PC-3 (cell line): Measurements from ENCODE around the gene SAPCD1. TPM values are rescaled to one million over a fixed set of nuclear protein-coding genes. Genes with fewer than 3 reads are reported as not detected.

Source experiments
- ATAC-seq: fragments of 200-7000 bp; cut with Tn5 transposase; 2 replicates; pipeline ENCODE4 v1.9.1; 2020; ENCODE audit warnings: mild to moderate bottlenecking, moderate library complexity
- BruUV-seq: library from RNA; stranded (reverse); fragments of 400-500 nt; replicated peaks from 2 replicates; lab custom pipeline; 2021; lab: Mats Ljungman, UMichigan
- CTCF ChIA-PET: fragments of 300-600 bp; sonication (Branson Sonifier 250); formaldehyde crosslinking; loops from one replicate; lab custom pipeline; 2022; ENCODE audit warnings: antibody characterized with exemption; lab: Charles Lee
- POLR2A ChIA-PET: fragments of 300-600 bp; sonication (Branson Sonifier 250); formaldehyde crosslinking; loops from one replicate; lab custom pipeline; 2022; ENCODE audit warnings: antibody characterized with exemption; ENCODE audit not compliant: unreplicated experiment; lab: Charles Lee
- DNase-seq: peaks from one replicate; pipeline ENCODE4 v3.0.0-alpha.2; 2015
- H2AFZ ChIP-seq: fragments of 300-600 bp; sonication (generic); 2 replicates; pipeline ENCODE4 v1.6.0; 2016; ENCODE audit warnings: antibody characterized with exemption, low read length
- H3F3A ChIP-seq: fragments of 300-600 bp; sonication (generic); one replicate; pipeline ENCODE4 v1.6.0; 2017; ENCODE audit warnings: antibody characterized with exemption, low read length, control low read depth, mild to moderate bottlenecking; ENCODE audit not compliant: unreplicated experiment
- H3K27ac ChIP-seq: fragments of 300-600 bp; sonication (generic); 2 replicates; pipeline ENCODE4 v1.5.1; 2016; ENCODE audit warnings: mild to moderate bottlenecking, low read length
- H3K27me3 ChIP-seq: fragments of 300-600 bp; sonication (generic); 2 replicates; pipeline ENCODE4 v1.6.1; 2016; ENCODE audit warnings: low read length, mixed read lengths
- H3K36me3 ChIP-seq: fragments of 300-600 bp; sonication (generic); 2 replicates; pipeline ENCODE4 v1.6.1; 2016; ENCODE audit warnings: low read depth, mixed run types, low read length, mixed read lengths
- H3K4me1 ChIP-seq: fragments of 300-600 bp; sonication (generic); 2 replicates; pipeline ENCODE4 v1.5.1; 2016; ENCODE audit warnings: low read length; ENCODE audit not compliant: insufficient read depth
- H3K4me2 ChIP-seq: fragments of 300-600 bp; sonication (generic); 2 replicates; pipeline ENCODE4 v1.6.0; 2016; ENCODE audit warnings: low read length
- H3K4me3 ChIP-seq: fragments of 300-600 bp; sonication (generic); 2 replicates; pipeline ENCODE4 v1.5.1; 2016; ENCODE audit warnings: mild to moderate bottlenecking, low read length, mixed read lengths
- H3K79me2 ChIP-seq: fragments of 300-600 bp; sonication (generic); 2 replicates; pipeline ENCODE4 v1.6.1; 2017; ENCODE audit warnings: low read length, mixed read lengths
- H3K9ac ChIP-seq: fragments of 300-600 bp; sonication (generic); 2 replicates; pipeline ENCODE4 v1.6.0; 2016; ENCODE audit warnings: mild to moderate bottlenecking, low read length
- H3K9me2 ChIP-seq: fragments of 300-600 bp; sonication (generic); replicated peaks from 2 replicates; pipeline ENCODE4 v1.6.1; 2016; ENCODE audit warnings: mixed run types, low read length, mixed read lengths
- H3K9me3 ChIP-seq: fragments of 300-600 bp; sonication (generic); 2 replicates; pipeline ENCODE4 v1.6.1; 2016; ENCODE audit warnings: low read length, mixed read lengths
- H4K20me1 ChIP-seq: fragments of 300-600 bp; sonication (generic); 2 replicates; pipeline ENCODE4 v1.6.1; 2016; ENCODE audit warnings: low read length, mixed read lengths
- EZH2 ChIP-seq: fragments of 300-600 bp; sonication (generic); IDR thresholded peaks from one replicate; pipeline ENCODE4 v1.6.1; 2017; ENCODE audit warnings: antibody characterized with exemption, mild to moderate bottlenecking, low read length; ENCODE audit not compliant: unreplicated experiment
- EZH2phosphoT487 ChIP-seq: fragments of 300-600 bp; sonication (generic); IDR thresholded peaks from 2 replicates; pipeline ENCODE4 v1.6.1; 2018; ENCODE audit warnings: mild to moderate bottlenecking, antibody characterized with exemption, low read length, borderline replicate concordance
- intact Hi-C: fragments of 100-400 bp; cut with micrococcal nuclease; formaldehyde crosslinking; loops from 2 replicates; pipeline ENCODE4 v1.9.0; 2023
- total RNA-seq: library from RNA; depleted of rRNA; stranded (reverse); fragments of >200 nt; gene quantifications from 2 replicates; pipeline ENCODE4 v1.2.3, GENCODE V29; 2014
- TF ChIP-seq, protein P1 (sequence below): fragments of 300-600 bp; sonication (generic); conservative IDR thresholded peaks from 2 replicates; pipeline ENCODE4 v1.5.1; 2017; ENCODE audit warnings: antibody characterized with exemption, low read depth, mild to moderate bottlenecking, low read length

SAPCD1 gene
- total RNA-seq, 1 experiment from 2014 or later, result 4.2 TPM

- Histone ChIP-seq H3K9ac (no peak overlapping the region), H3F3A (no peaks in the 10 kb centered on the region), H3K4me3 (no peak overlapping the region), H3K4me2 (no peak overlapping the region), H3K36me3 (peaks cover 2% of the 10 kb centered on the region; the same call in 1 of the 2 replicates), H4K20me1 (no peaks in the 10 kb centered on the region), H3K27ac (no peak overlapping the region), H3K9me3 (no peaks in the 10 kb centered on the region), H3K27me3 (no peaks in the 10 kb centered on the region), H3K79me2 (no peaks in the 10 kb centered on the region), H2AFZ (no peak overlapping the region), H3K4me1 (0 out of 2 replicates have a peak, but pooled peaks cover under 1% of the 10 kb centered on the region), H3K9me2 (no peaks in the 10 kb centered on the region)
- ChIA-PET CTCF (interaction anchor here (1.4 kb wide), 1 partner anchor 16 kb away, joined by 6 read pairs; no protein-coding TSS in a partner anchor), POLR2A (no interaction called here)
- ATAC-seq (no peak), DNase-seq (no peak)
- no TSS peak for BruUV-seq
- intact Hi-C loops, result loop anchor here (1.0 to 10.0 kb wide), 3 partner anchors 39 to 88 kb away; partner anchors contain the start of genes DDAH2 and LY6G6D
- TF ChIP-seq EZH2phosphoT487 (no peak), EZH2 (no peak)
- TF ChIP-seq, protein P1, sequence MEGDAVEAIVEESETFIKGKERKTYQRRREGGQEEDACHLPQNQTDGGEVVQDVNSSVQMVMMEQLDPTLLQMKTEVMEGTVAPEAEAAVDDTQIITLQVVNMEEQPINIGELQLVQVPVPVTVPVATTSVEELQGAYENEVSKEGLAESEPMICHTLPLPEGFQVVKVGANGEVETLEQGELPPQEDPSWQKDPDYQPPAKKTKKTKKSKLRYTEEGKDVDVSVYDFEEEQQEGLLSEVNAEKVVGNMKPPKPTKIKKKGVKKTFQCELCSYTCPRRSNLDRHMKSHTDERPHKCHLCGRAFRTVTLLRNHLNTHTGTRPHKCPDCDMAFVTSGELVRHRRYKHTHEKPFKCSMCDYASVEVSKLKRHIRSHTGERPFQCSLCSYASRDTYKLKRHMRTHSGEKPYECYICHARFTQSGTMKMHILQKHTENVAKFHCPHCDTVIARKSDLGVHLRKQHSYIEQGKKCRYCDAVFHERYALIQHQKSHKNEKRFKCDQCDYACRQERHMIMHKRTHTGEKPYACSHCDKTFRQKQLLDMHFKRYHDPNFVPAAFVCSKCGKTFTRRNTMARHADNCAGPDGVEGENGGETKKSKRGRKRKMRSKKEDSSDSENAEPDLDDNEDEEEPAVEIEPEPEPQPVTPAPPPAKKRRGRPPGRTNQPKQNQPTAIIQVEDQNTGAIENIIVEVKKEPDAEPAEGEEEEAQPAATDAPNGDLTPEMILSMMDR, result no peak
These were observed 6.2 kb downstream of the SAPCD1 start for GRCh38 chr6:31768363-31769257.

- no peaks in the 10 kb centered on the region for H4K20me1 ChIP-seq
- H3F3A ChIP-seq, result no peaks in the 10 kb centered on the region
- peak; percentile 85 for DNase-seq
- peaks cover 2% of the 10 kb centered on the region; the same call in 1 of the 2 replicates for H3K36me3 ChIP-seq
- H2AFZ ChIP-seq, result no peak overlapping the region
- BruUV-seq, result no TSS peak
- no peaks in the 10 kb centered on the region for H3K9me3 ChIP-seq
- H3K9ac ChIP-seq, result no peak overlapping the region
- H3K27ac ChIP-seq, result no peak overlapping the region
- no peaks in the 10 kb centered on the region for H3K4me1 ChIP-seq
- ChIA-PET CTCF (interaction anchor here (0.6 to 1.4 kb wide), 9 partner anchors 17 to 174 kb away, joined by 3 to 7 read pairs (median 3); partner anchors contain the start of genes DDAH2, LY6G5C and MSH5), POLR2A (interaction anchor here (0.7 kb wide), 1 partner anchor 189 kb away, joined by 3 read pairs; no protein-coding TSS in a partner anchor)
- intact Hi-C loops, result loop anchor here (1.0 to 10.0 kb wide), 3 partner anchors 41 to 90 kb away; partner anchors contain the start of genes DDAH2 and LY6G6D
- H3K27me3 ChIP-seq, result no peaks in the 10 kb centered on the region
- TF ChIP-seq EZH2 (no peak), EZH2phosphoT487 (no peak)
- TF ChIP-seq, protein P1, result peak; percentile 92
- no peak overlapping the region for H3K4me2 ChIP-seq
- no peaks in the 10 kb centered on the region for H3K79me2 ChIP-seq
- peak; percentile 64 for ATAC-seq
- no peaks in the 10 kb centered on the region for H3K9me2 ChIP-seq
- H3K4me3 ChIP-seq, result no peak overlapping the region
These were observed 7.4 kb downstream of the SAPCD1 start for GRCh38 chr6:31769684-31770371.
